Sigmoid colon (tissue), 4 donors: ENCODE measurements around the gene EIF4G3.

Experiments
- POLR2AphosphoS5 ChIP-seq, 4 donors: sonication (generic); formaldehyde crosslinking; IDR thresholded peaks; one replicate each; pipeline ENCODE4 v1.6.1; 2017; ENCODE audit warnings: antibody characterized with exemption in 4 of 4
- TF ChIP-seq, protein P1 (sequence below), 4 experiments: fragments of 450-650 bp in 3 of 4; fragments of 200-600 bp in 1 of 4; IDR thresholded peaks; one replicate each; pipeline ENCODE4 v1.5.1; 2016 to 2019; ENCODE audit warnings: antibody characterized with exemption in 4 of 4, mild to moderate bottlenecking in 3 of 4, moderate library complexity in 2 of 4

DNA sequence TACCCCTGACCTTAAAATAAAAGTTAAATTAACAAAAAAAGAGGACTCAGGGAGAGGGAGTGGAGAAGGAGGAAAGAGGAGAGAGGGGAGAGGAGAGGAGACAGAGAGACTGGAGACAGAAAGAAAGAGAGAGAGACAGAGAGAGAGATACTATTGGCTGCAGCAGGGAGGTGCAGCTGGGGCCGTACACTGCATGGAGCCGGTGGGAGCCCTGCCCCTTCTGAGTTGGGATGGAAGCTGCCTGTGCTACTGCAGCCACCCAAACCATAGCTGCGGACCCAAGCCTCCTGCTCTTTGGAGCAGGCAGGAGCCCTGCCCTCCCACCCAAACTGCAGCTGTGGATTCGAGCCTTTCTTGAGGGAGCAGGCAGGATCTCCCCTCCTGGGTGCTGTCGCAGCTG lies 356.9 kb downstream of the EIF4G3 start:
- TF ChIP-seq, protein P1, sequence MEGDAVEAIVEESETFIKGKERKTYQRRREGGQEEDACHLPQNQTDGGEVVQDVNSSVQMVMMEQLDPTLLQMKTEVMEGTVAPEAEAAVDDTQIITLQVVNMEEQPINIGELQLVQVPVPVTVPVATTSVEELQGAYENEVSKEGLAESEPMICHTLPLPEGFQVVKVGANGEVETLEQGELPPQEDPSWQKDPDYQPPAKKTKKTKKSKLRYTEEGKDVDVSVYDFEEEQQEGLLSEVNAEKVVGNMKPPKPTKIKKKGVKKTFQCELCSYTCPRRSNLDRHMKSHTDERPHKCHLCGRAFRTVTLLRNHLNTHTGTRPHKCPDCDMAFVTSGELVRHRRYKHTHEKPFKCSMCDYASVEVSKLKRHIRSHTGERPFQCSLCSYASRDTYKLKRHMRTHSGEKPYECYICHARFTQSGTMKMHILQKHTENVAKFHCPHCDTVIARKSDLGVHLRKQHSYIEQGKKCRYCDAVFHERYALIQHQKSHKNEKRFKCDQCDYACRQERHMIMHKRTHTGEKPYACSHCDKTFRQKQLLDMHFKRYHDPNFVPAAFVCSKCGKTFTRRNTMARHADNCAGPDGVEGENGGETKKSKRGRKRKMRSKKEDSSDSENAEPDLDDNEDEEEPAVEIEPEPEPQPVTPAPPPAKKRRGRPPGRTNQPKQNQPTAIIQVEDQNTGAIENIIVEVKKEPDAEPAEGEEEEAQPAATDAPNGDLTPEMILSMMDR (IDR thresholded peaks at IDR 0.05) = no peak
- no peak for TF ChIP-seq POLR2AphosphoS5 (IDR thresholded peaks at IDR 0.05)
